SU-DHL-6 (cell line): ENCODE data around the gene ZFTA.

Experiments
- H2AFZ ChIP-seq: fragments of 200-600 bp; sonication (generic); 2 replicates; pipeline ENCODE4 v1.6.1; 2014; ENCODE audit warnings: low read depth, mild to moderate bottlenecking, moderate library complexity, mixed read lengths, antibody characterized with exemption, low read length; ENCODE audit not compliant: severe bottlenecking
- H3F3A ChIP-seq: fragments of 200-600 bp; shearing (Covaris generic); 2 replicates; pipeline ENCODE4 v1.6.0; 2016; ENCODE audit warnings: antibody characterized with exemption, mild to moderate bottlenecking; ENCODE audit not compliant: insufficient read depth
- H3K27ac ChIP-seq: fragments of 200-600 bp; sonication (generic); 2 replicates; pipeline ENCODE4 v1.5.1; 2016; ENCODE audit warnings: low read depth, mild to moderate bottlenecking, low read length, moderate library complexity, mixed read lengths
- H3K27me3 ChIP-seq: fragments of 200-600 bp; sonication (generic), shearing (Covaris generic); 2 replicates; pipeline ENCODE4 v1.6.0; 2014; ENCODE audit warnings: mild to moderate bottlenecking, low read length
- H3K36me3 ChIP-seq: fragments of 200-600 bp; sonication (generic); 2 replicates; pipeline ENCODE4 v1.6.1; 2014; ENCODE audit warnings: mild to moderate bottlenecking, low read length, mixed read lengths
- H3K4me2 ChIP-seq: fragments of 300-600, 200-600 bp; shearing (Covaris generic), sonication (generic); 2 replicates; pipeline ENCODE4 v1.6.0; 2014; ENCODE audit warnings: low read length, low read depth, mild to moderate bottlenecking; ENCODE audit not compliant: poor library complexity, severe bottlenecking
- H3K4me3 ChIP-seq: fragments of 200-600 bp; sonication (generic); 2 replicates; pipeline ENCODE4 v1.5.1; 2014; ENCODE audit warnings: antibody characterized with exemption, low read length, mild to moderate bottlenecking, mixed read lengths; ENCODE audit not compliant: insufficient read depth, poor library complexity, severe bottlenecking
- H3K79me2 ChIP-seq: fragments of 200-600 bp; sonication (generic); 2 replicates; pipeline ENCODE4 v1.6.1; 2014; ENCODE audit warnings: mild to moderate bottlenecking, low read length, moderate library complexity; ENCODE audit not compliant: insufficient read depth
- H3K9ac ChIP-seq: fragments of 200-600 bp; sonication (generic); 2 replicates; pipeline ENCODE4 v1.7.0; 2014; ENCODE audit warnings: mild to moderate bottlenecking, low read length
- H3K9me2 ChIP-seq: fragments of 200-600 bp; sonication (generic); replicated peaks from 2 replicates; pipeline ENCODE4 v1.6.1; 2014; ENCODE audit warnings: low read length; ENCODE audit not compliant: insufficient read depth
- H3K9me3 ChIP-seq: fragments of 200-600 bp; sonication (generic); 2 replicates; pipeline ENCODE4 v1.6.1; 2014; ENCODE audit warnings: low read length, mixed read lengths; ENCODE audit not compliant: insufficient read depth
- H4K20me1 ChIP-seq: fragments of 200-600 bp; sonication (generic); 2 replicates; pipeline ENCODE4 v1.6.1; 2014; ENCODE audit warnings: low read depth, mild to moderate bottlenecking, antibody characterized with exemption, low read length, moderate library complexity, mixed read lengths
- CTCF ChIP-seq: fragments of 200-600 bp; sonication (generic); IDR thresholded peaks from one replicate; pipeline ENCODE4 v1.5.1; 2017; ENCODE audit warnings: antibody characterized with exemption, mild to moderate bottlenecking, low read length, moderate library complexity; ENCODE audit not compliant: insufficient read depth, poor library complexity, severe bottlenecking
- EZH2phosphoT487 ChIP-seq: fragments of 200-600 bp; sonication (generic), shearing (Covaris generic); conservative IDR thresholded peaks from 2 replicates; pipeline ENCODE4 v1.6.1; 2018; ENCODE audit warnings: mild to moderate bottlenecking, antibody characterized with exemption, low read length, moderate library complexity, mixed read lengths

The ZFTA gene

GRCh38 chr11:63783925-63784592 is 15.5 kb upstream of the ZFTA start:
- no peaks in the 10 kb centered on the region for H3K36me3 ChIP-seq
- no peak overlapping the region for H3K4me3 ChIP-seq
- H3K9me2 ChIP-seq = no peaks in the 10 kb centered on the region
- no peaks in the 10 kb centered on the region for H3K27me3 ChIP-seq
- H3K9ac ChIP-seq = no peak overlapping the region
- no peak for TF ChIP-seq CTCF
- TF ChIP-seq EZH2phosphoT487 = no peak
- no peaks in the 10 kb centered on the region for H3K79me2 ChIP-seq
- no peak overlapping the region for H2AFZ ChIP-seq
- no peaks in the 10 kb centered on the region for H3K9me3 ChIP-seq
- H4K20me1 ChIP-seq = no peaks in the 10 kb centered on the region
- no peak overlapping the region for H3K27ac ChIP-seq
- no peak overlapping the region for H3K4me2 ChIP-seq
- H3F3A ChIP-seq = no peaks in the 10 kb centered on the region

GRCh38 chr11:63782749-63783148 is 14.2 kb upstream of the ZFTA start:
- Histone ChIP-seq H3K4me2 (no peak overlapping the region), H3K36me3 (no peaks in the 10 kb centered on the region)
- TF ChIP-seq CTCF (no peak), EZH2phosphoT487 (no peak)

GRCh38 chr11:63779039-63779438 is 10.5 kb upstream of the ZFTA start:
- Histone ChIP-seq H3K4me2 (no peak overlapping the region), H3K79me2 (no peaks in the 10 kb centered on the region), H3K9ac (no peak overlapping the region), H3K27me3 (no peaks in the 10 kb centered on the region), H2AFZ (no peak overlapping the region), H4K20me1 (no peaks in the 10 kb centered on the region), H3K36me3 (no peaks in the 10 kb centered on the region), H3K4me3 (no peak overlapping the region), H3K9me3 (no peaks in the 10 kb centered on the region), H3K9me2 (no peaks in the 10 kb centered on the region), H3F3A (no peaks in the 10 kb centered on the region), H3K27ac (no peak overlapping the region)
- no peak for TF ChIP-seq CTCF
- TF ChIP-seq EZH2phosphoT487 = no peak

More at GRCh38 chr11:63782749-63783148, 14.2 kb upstream of the ZFTA start:
- Histone ChIP-seq H3K4me3 (no peak overlapping the region), H3K9me3 (no peaks in the 10 kb centered on the region), H3K27ac (no peak overlapping the region), H3K9ac (no peak overlapping the region), H3F3A (no peaks in the 10 kb centered on the region), H3K27me3 (no peaks in the 10 kb centered on the region), H4K20me1 (no peaks in the 10 kb centered on the region), H3K79me2 (no peaks in the 10 kb centered on the region), H3K9me2 (no peaks in the 10 kb centered on the region), H2AFZ (no peak overlapping the region)
